ENCODE results near the gene TSPEAR. TPM values are rescaled to one million over a fixed set of nuclear protein-coding genes. Genes with fewer than 3 reads are reported as not detected.

TSPEAR gene
- total and polyA plus RNA-seq, 2 donors from 2014 or later: 0.09 to 0.22 TPM

DNA sequence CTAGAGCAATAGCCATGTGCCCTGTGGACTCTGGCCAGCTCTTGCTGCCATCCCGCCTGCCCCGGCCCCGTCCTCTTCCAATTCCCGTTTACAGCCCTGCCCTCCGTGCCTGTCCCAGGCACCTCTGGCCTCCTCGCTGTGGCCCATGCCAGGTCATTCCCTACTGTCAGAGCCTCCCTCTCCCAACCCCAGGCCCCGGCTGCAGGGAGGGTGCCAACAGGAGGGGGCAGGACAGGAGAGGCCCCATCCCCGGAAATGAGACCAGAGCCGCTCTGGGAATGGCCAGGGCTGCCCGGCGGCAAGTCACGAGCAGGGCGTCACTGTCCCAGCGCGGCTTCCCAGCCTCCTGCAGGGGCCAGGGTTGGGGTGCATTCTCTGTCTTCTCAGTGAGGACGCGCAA is 23.5 kb upstream of the TSPEAR start:
- FAIRE-seq (no peak), DNase-seq (peak in 1 of 5 donors; percentile 15)
- Histone ChIP-seq H3K27ac (ENCODE audit: low read depth in 2 of 2, low read length in 2 of 2) (no peak overlapping the region), H3K9ac (ENCODE audit: low read length in 3 of 3) (no peak overlapping the region), H3K27me3 (ENCODE audit: control insufficient read depth, insufficient read depth, low read length) (no peaks in the 10 kb centered on the region), H3K4me3 (ENCODE audit: low read length in 3 of 3) (no peak overlapping the region), H3K36me3 (ENCODE audit: control insufficient read depth in 2 of 3, insufficient read depth in 3 of 3, low read length in 3 of 3) (no peaks in the 10 kb centered on the region), H3K4me1 (ENCODE audit: control insufficient read depth in 2 of 3, insufficient read depth in 2 of 3, low read depth in 1 of 3, low read length in 3 of 3) (no peaks in the 10 kb centered on the region), H3K9me3 (ENCODE audit: control insufficient read depth in 2 of 3, insufficient read depth in 1 of 3, low read length in 3 of 3) (peaks cover 0 to 33% (median 7%) of the 10 kb centered on the region in 3 donors)
- TF ChIP-seq, protein P1, sequence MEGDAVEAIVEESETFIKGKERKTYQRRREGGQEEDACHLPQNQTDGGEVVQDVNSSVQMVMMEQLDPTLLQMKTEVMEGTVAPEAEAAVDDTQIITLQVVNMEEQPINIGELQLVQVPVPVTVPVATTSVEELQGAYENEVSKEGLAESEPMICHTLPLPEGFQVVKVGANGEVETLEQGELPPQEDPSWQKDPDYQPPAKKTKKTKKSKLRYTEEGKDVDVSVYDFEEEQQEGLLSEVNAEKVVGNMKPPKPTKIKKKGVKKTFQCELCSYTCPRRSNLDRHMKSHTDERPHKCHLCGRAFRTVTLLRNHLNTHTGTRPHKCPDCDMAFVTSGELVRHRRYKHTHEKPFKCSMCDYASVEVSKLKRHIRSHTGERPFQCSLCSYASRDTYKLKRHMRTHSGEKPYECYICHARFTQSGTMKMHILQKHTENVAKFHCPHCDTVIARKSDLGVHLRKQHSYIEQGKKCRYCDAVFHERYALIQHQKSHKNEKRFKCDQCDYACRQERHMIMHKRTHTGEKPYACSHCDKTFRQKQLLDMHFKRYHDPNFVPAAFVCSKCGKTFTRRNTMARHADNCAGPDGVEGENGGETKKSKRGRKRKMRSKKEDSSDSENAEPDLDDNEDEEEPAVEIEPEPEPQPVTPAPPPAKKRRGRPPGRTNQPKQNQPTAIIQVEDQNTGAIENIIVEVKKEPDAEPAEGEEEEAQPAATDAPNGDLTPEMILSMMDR (IDR thresholded peaks at IDR 0.05; ENCODE audit: borderline replicate concordance, extremely low read depth, insufficient read depth): no peak
- intact Hi-C loops (cut with DNase I): no loop called here

DNA sequence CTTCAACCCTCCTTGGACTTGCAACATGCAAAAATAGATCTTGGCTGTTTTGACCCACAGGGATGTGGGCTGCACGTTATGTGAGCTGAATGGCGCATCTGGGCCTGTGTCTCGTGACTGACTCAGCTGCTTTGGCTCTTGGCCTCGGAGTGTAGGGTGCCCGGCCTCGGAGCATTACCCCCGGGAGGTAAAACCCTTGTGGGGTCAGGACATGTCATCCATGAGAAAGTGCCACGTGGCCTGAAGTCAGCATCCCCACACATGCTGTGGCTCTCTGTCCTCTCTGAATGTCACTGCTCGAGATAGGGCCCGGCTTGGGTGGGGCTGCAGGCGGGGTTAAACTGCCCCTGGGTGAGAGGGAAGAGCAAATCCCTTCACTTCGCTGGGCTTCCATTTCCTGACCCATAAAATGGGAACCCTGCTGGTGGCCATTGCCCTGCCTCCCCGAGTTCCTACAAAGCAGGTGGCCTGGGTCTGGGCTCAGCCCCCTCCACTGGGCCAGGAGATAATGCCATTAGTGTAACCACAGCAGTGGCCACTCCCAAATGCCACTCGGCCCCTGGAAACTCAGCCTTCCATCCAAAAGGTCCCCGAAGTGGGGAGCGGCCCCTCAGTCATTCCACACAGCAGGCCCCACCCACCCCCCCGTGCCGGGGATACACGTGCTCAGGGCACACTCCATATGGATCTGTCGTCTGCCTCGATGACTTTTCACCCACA is 22.8 kb upstream of the TSPEAR start:
- intact Hi-C loops (cut with DNase I): no loop called here
- Histone ChIP-seq H3K4me1 (ENCODE audit: control insufficient read depth in 2 of 3, insufficient read depth in 2 of 3, low read depth in 1 of 3, low read length in 3 of 3) (no peaks in the 10 kb centered on the region), H3K9ac (ENCODE audit: low read length in 3 of 3) (no peak overlapping the region), H3K4me3 (ENCODE audit: low read length in 3 of 3) (no peak overlapping the region), H3K27me3 (ENCODE audit: control insufficient read depth, insufficient read depth, low read length) (no peaks in the 10 kb centered on the region), H3K36me3 (ENCODE audit: control insufficient read depth in 2 of 3, insufficient read depth in 3 of 3, low read length in 3 of 3) (no peaks in the 10 kb centered on the region), H3K27ac (ENCODE audit: low read depth in 2 of 2, low read length in 2 of 2) (no peak overlapping the region), H3K9me3 (ENCODE audit: control insufficient read depth in 2 of 3, insufficient read depth in 1 of 3, low read length in 3 of 3) (peaks cover 0 to 27% (median 7%) of the 10 kb centered on the region in 3 donors)
- FAIRE-seq: no peak
- DNase-seq: peak in 1 of 5 donors; percentile 16
- TF ChIP-seq, protein P1 (IDR thresholded peaks at IDR 0.05; ENCODE audit: borderline replicate concordance, extremely low read depth, insufficient read depth): no peak

DNA sequence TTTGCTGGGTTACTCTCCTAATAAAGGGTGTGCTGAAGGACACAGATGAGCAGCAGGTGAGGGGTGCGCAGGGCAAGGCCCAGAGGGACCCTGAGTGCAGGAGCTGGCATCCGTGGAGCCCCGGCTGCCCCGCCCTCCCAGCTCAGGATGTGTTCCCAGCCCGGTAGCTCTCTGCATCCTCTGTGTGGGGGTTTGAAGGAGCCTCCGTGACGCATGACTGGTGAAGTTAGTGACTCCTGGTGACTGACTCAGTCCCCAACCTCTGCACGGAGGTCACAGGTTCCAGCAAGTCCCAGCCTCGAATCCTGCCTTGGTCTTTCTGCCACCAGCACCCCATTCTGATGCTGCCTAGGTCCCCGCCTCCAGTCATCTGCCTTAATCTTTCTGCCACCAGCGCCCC is 21.6 kb upstream of the TSPEAR start:
- DNase-seq (peak in 1 of 5 donors; percentile 32), FAIRE-seq (no peak)
- no peaks in the 10 kb centered on the region for H3K4me1 ChIP-seq (ENCODE audit: control insufficient read depth in 2 of 3, insufficient read depth in 2 of 3, low read depth in 1 of 3, low read length in 3 of 3)
- intact Hi-C loops (cut with DNase I): no loop called here
- H3K4me3 ChIP-seq (ENCODE audit: low read length in 3 of 3): no peak overlapping the region
- TF ChIP-seq, protein P1 (IDR thresholded peaks at IDR 0.05; ENCODE audit: borderline replicate concordance, extremely low read depth, insufficient read depth): no peak
- no peak overlapping the region for H3K27ac ChIP-seq (ENCODE audit: low read depth in 2 of 2, low read length in 2 of 2)
- no peaks in the 10 kb centered on the region for H3K36me3 ChIP-seq (ENCODE audit: control insufficient read depth in 2 of 3, insufficient read depth in 3 of 3, low read length in 3 of 3)
- no peak overlapping the region for H3K9ac ChIP-seq (ENCODE audit: low read length in 3 of 3)
- H3K27me3 ChIP-seq (ENCODE audit: control insufficient read depth, insufficient read depth, low read length): no peaks in the 10 kb centered on the region
- peaks cover 0 to 15% (median 2%) of the 10 kb centered on the region in 3 donors for H3K9me3 ChIP-seq (ENCODE audit: control insufficient read depth in 2 of 3, insufficient read depth in 1 of 3, low read length in 3 of 3)

Measured in kidney (tissue), 14 donors.